Endothelial cell of umbilical vein (primary cell): ENCODE measurements around the gene CERK. TPM values are rescaled to one million over a fixed set of nuclear protein-coding genes. Genes with fewer than 3 reads are reported as not detected.
A peak's percentile ranks its signal among the peaks of the same experiment; 100 is the strongest.

Experiments
- BruUV-seq: library from RNA; stranded (reverse); fragments of 400-500 nt; replicated peaks from 2 replicates; lab custom pipeline; 2021; lab: Mats Ljungman, UMichigan
- CTCF ChIA-PET: fragments of 300-600, 350-600 bp; sonication (Branson Sonifier 250); formaldehyde crosslinking; loops from one replicate; lab custom pipeline; 2021; ENCODE audit warnings: antibody characterized with exemption, inconsistent platforms; lab: Charles Lee
- POLR2A ChIA-PET: fragments of 300-600, 350-600 bp; sonication (Branson Sonifier 250); formaldehyde crosslinking; loops from one replicate; lab custom pipeline; 2021; ENCODE audit warnings: antibody characterized with exemption, inconsistent platforms; lab: Charles Lee
- DNase-seq: peaks from one replicate; pipeline ENCODE4 v3.0.0-alpha.2; 2011; ENCODE audit warnings: low read depth, low spot score
- FAIRE-seq: peaks from 2 replicates; lab custom pipeline; 2011; peaks lifted over from hg19 to GRCh38; lab: Jason Lieb, UNC
- H2AFZ ChIP-seq: 2 replicates; pipeline ENCODE4 v1.6.0; 2012; ENCODE audit warnings: low read depth, low read length, control low read depth, inconsistent platforms
- H3K27ac ChIP-seq: 2 replicates; pipeline ENCODE4 v1.5.1; 2011; ENCODE audit warnings: low read depth, mild to moderate bottlenecking, control low read depth, low read length, moderate library complexity; ENCODE audit not compliant: insufficient read depth
- H3K27me3 ChIP-seq, 2 experiments: 2 replicates each; pipeline versions ENCODE4 v1.6.0 to v1.6.1; 2011; ENCODE audit warnings: low read length in 2 of 2, mixed read lengths in 1 of 2; ENCODE audit not compliant: control insufficient read depth in 2 of 2, insufficient read depth in 2 of 2
- H3K36me3 ChIP-seq, 2 experiments: 2 replicates in 1 of 2; 3 replicates in 1 of 2; pipeline ENCODE4 v1.5.1; 2011; ENCODE audit warnings: low read length in 2 of 2, mild to moderate bottlenecking in 1 of 2, moderate library complexity in 1 of 2; ENCODE audit not compliant: control insufficient read depth in 2 of 2, insufficient read depth in 2 of 2; ENCODE audit errors: extremely low read depth in 1 of 2
- H3K4me1 ChIP-seq: 3 replicates; pipeline ENCODE4 v1.5.1; 2011; ENCODE audit warnings: mild to moderate bottlenecking, low read length; ENCODE audit not compliant: control insufficient read depth, insufficient read depth; ENCODE audit errors: extremely low read depth
- H3K4me2 ChIP-seq: 2 replicates; pipeline ENCODE4 v1.6.1; 2011; ENCODE audit warnings: low read length, control low read depth, mixed read lengths; ENCODE audit not compliant: insufficient read depth
- H3K4me3 ChIP-seq, 3 experiments: fragments of 200-600 bp in 1 of 3; sonication (generic), shearing (Covaris generic) in 1 of 3; replicated peaks in 1 of 3; 2 replicates each; pipeline ENCODE4 v1.5.1; 2011 to 2016; ENCODE audit warnings: control low read depth in 3 of 3, low read length in 3 of 3, mild to moderate bottlenecking in 2 of 3, inconsistent platforms in 1 of 3, low read depth in 1 of 3, moderate library complexity in 1 of 3; ENCODE audit not compliant: insufficient read depth in 1 of 3
- H3K79me2 ChIP-seq: 2 replicates; pipeline ENCODE4 v1.6.0; 2012; ENCODE audit warnings: low read length, inconsistent platforms; ENCODE audit not compliant: control insufficient read depth, insufficient read depth
- H3K9ac ChIP-seq: replicated peaks from 2 replicates; pipeline ENCODE3; 2011; ENCODE audit warnings: low read length, control low read depth; ENCODE audit not compliant: insufficient read depth; ENCODE audit errors: extremely low read depth
- H3K9me1 ChIP-seq: replicated peaks from 3 replicates; pipeline ENCODE4 v1.6.0; 2011; ENCODE audit warnings: mild to moderate bottlenecking, low read length; ENCODE audit not compliant: control insufficient read depth, insufficient read depth; ENCODE audit errors: extremely low read depth
- H3K9me3 ChIP-seq: replicated peaks from 2 replicates; pipeline ENCODE4 v1.5.1; 2012; ENCODE audit warnings: low read length, inconsistent platforms; ENCODE audit not compliant: control insufficient read depth, insufficient read depth
- H4K20me1 ChIP-seq: replicated peaks from 2 replicates; pipeline ENCODE3; 2011; ENCODE audit warnings: mild to moderate bottlenecking, low read length; ENCODE audit not compliant: control insufficient read depth, insufficient read depth; ENCODE audit errors: extremely low read depth
- GATA2 ChIP-seq: IDR thresholded peaks from 2 replicates; pipeline ENCODE4 v1.7.0; 2011; ENCODE audit warnings: low read depth, mild to moderate bottlenecking, moderate library complexity, mixed read lengths, low read length; ENCODE audit not compliant: insufficient read length, insufficient read depth
- JUN ChIP-seq: IDR thresholded peaks from 2 replicates; pipeline ENCODE4 v1.6.1; 2011; ENCODE audit warnings: borderline replicate concordance, low read depth; ENCODE audit not compliant: insufficient read length, insufficient read depth
- MYC ChIP-seq: IDR thresholded peaks from one replicate; pipeline ENCODE4 v1.6.1; 2011; ENCODE audit warnings: mild to moderate bottlenecking, low read depth, low read length
- POLR2AphosphoS5 ChIP-seq: IDR thresholded peaks from 2 replicates; pipeline ENCODE4 v1.6.1; 2012; ENCODE audit warnings: low read depth, mild to moderate bottlenecking, control low read depth, low read length, moderate library complexity; ENCODE audit not compliant: insufficient read depth
- dilution Hi-C: fragments of 300-500 bp; cut with MboI; formaldehyde crosslinking; loops from one replicate; pipeline ENCODE4 v1.15.0; 2019; ENCODE audit warnings: low sequenced_read_pairs; ENCODE audit not compliant: extremely low pct_ligation_motif_present
- intact Hi-C: fragments of 100-400 bp; cut with micrococcal nuclease; formaldehyde crosslinking; loops from one replicate; pipeline ENCODE4 v1.10.0; 2022
- polyA plus RNA-seq, 4 experiments: library from polyadenylated mRNA; depleted of rRNA in 3 of 4; stranded (reverse) in 3 of 4; unstranded in 1 of 4; fragments of >200 nt; gene quantifications; 2 replicates each; pipeline versions ENCODE4 v1.2.1 to v1.2.3, GENCODE V29; 2011 to 2012; ENCODE audit warnings: missing spikeins in 1 of 4
- total RNA-seq: library from RNA; stranded (reverse); gene quantifications from 2 replicates; pipeline ENCODE4 v1.2.3, GENCODE V29; 2021
- TF ChIP-seq, protein P1 (sequence below), 2 donors: IDR thresholded peaks; 1 replicate in 1 of 2; 2 replicates in 1 of 2; pipeline ENCODE4 v1.5.1; 2011; ENCODE audit warnings: low read length in 2 of 2, mild to moderate bottlenecking in 2 of 2, moderate library complexity in 2 of 2, control low read depth in 1 of 2, inconsistent platforms in 1 of 2, low read depth in 1 of 2; ENCODE audit not compliant: insufficient read depth in 1 of 2; ENCODE audit errors: extremely low read depth in 1 of 2

The CERK gene
- total and polyA plus RNA-seq, 2 donors (not counting 3 experiments of a cell fraction or from before 2014, with no cell fraction given), result 61.1 to 88.0 TPM

- Histone ChIP-seq H3K36me3 (peaks cover 0 to 1% of the 10 kb centered on the region in 2 experiments), H3K4me3 (no peak overlapping the region), H3K9me1 (no peaks in the 10 kb centered on the region), H3K4me1 (peaks cover 8% of the 10 kb centered on the region), H3K4me2 (no peak overlapping the region), H3K27ac (no peak overlapping the region), H3K27me3 (no peaks in the 10 kb centered on the region), H3K9ac (no peak overlapping the region), H4K20me1 (no peaks in the 10 kb centered on the region), H2AFZ (no peak overlapping the region), H3K9me3 (no peaks in the 10 kb centered on the region), H3K79me2 (no peaks in the 10 kb centered on the region)
- BruUV-seq, result no TSS peak
- DNase-seq (no peak), FAIRE-seq (no peak)
- dilution Hi-C loops (no loop called here), intact Hi-C loops (no loop called here)
- ChIA-PET POLR2A (no interaction called here), CTCF (interaction anchor here (0.7 kb wide), 1 partner anchor 12 kb away, joined by 3 read pairs; no protein-coding TSS in a partner anchor)
- TF ChIP-seq JUN, result no peak
- TF ChIP-seq, protein P1, sequence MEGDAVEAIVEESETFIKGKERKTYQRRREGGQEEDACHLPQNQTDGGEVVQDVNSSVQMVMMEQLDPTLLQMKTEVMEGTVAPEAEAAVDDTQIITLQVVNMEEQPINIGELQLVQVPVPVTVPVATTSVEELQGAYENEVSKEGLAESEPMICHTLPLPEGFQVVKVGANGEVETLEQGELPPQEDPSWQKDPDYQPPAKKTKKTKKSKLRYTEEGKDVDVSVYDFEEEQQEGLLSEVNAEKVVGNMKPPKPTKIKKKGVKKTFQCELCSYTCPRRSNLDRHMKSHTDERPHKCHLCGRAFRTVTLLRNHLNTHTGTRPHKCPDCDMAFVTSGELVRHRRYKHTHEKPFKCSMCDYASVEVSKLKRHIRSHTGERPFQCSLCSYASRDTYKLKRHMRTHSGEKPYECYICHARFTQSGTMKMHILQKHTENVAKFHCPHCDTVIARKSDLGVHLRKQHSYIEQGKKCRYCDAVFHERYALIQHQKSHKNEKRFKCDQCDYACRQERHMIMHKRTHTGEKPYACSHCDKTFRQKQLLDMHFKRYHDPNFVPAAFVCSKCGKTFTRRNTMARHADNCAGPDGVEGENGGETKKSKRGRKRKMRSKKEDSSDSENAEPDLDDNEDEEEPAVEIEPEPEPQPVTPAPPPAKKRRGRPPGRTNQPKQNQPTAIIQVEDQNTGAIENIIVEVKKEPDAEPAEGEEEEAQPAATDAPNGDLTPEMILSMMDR (IDR thresholded peaks at IDR 0.05; ENCODE audit: extremely low read depth in 1 of 2, insufficient read depth in 1 of 2, low read depth in 1 of 2, low read length in 2 of 2), result peak; percentile 44 to 46
- TF ChIP-seq POLR2AphosphoS5, result no peak
Measured at GRCh38 chr22:46681010-46681409, 57.0 kb downstream of the CERK start.

DNA sequence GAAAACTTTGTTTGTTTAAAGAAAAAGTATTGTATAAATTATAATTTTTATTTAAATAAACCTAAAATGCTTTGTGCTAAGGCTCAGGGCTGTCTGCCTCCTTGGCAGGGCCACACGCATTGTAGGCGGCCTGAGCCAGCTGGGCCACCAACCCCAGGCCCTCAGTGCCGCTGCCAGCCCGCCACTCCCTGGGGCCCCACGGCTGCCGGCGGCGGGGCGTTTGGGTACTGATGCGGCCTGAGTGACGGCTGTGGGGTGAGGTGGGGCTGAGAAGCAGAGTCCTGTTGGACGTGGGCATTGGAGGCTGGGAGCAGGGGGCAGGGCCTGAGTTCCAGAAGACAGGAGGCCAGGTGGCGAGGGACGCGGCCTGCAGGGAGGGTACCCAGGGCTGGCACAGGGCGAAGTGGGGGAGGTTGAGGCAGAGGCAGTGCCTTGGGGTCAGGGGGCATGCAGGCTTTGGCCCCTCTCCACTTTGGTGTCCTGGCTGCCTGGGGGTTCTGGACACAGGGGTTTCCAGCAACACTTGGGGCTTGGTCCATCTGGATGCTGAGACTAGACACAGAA is 58.3 kb downstream of the CERK start:
- Histone ChIP-seq H3K9me3 (no peaks in the 10 kb centered on the region), H3K36me3 (peaks cover 0 to under 1% of the 10 kb centered on the region in 2 experiments), H3K27me3 (no peaks in the 10 kb centered on the region), H3K9ac (no peak overlapping the region), H3K4me2 (no peak overlapping the region), H3K4me1 (no peaks in the 10 kb centered on the region), H3K9me1 (no peaks in the 10 kb centered on the region), H2AFZ (no peak overlapping the region), H4K20me1 (no peaks in the 10 kb centered on the region), H3K79me2 (no peaks in the 10 kb centered on the region), H3K4me3 (no peak overlapping the region), H3K27ac (no peak overlapping the region)
- intact Hi-C loops, result no loop called here
- no TSS peak for BruUV-seq
- TF ChIP-seq JUN, result no peak
- TF ChIP-seq GATA2, result no peak
- no peak for TF ChIP-seq MYC
- POLR2A ChIA-PET, result no interaction called here
- dilution Hi-C loops, result no loop called here
- CTCF ChIA-PET, result no interaction called here
- DNase-seq, result no peak
- no peak for FAIRE-seq
